Neural cell (in vitro differentiated cells): ENCODE measurements around the gene ENOX1.

ENCODE experiments used
- EP300 ChIP-seq: fragments of 450-650 bp; conservative IDR thresholded peaks from 2 replicates; pipeline ENCODE4 v1.6.1; 2014; ENCODE audit warnings: antibody characterized with exemption, mild to moderate bottlenecking, moderate library complexity; ENCODE audit not compliant: poor library complexity, severe bottlenecking
- EZH2 ChIP-seq: fragments of 200-600, 300-800 bp; shearing (Covaris generic), sonication (generic); IDR thresholded peaks from 2 replicates; pipeline ENCODE4 v1.6.1; 2014; ENCODE audit warnings: antibody characterized with exemption, low read length, borderline replicate concordance, mild to moderate bottlenecking; ENCODE audit not compliant: insufficient read depth, poor library complexity, severe bottlenecking
- MXI1 ChIP-seq: fragments of 450-650 bp; conservative IDR thresholded peaks from 2 replicates; pipeline ENCODE4 v1.6.1; 2014; ENCODE audit warnings: antibody characterized with exemption, mild to moderate bottlenecking; ENCODE audit not compliant: poor library complexity, severe bottlenecking
- POLR2AphosphoS5 ChIP-seq: IDR thresholded peaks from 2 replicates; pipeline ENCODE4 v1.6.1; 2012
- RAD21 ChIP-seq: fragments of 450-650 bp; conservative IDR thresholded peaks from 2 replicates; pipeline ENCODE4 v1.6.1; 2014; ENCODE audit warnings: antibody characterized with exemption, mild to moderate bottlenecking, moderate library complexity
- SMC3 ChIP-seq: fragments of 450-650 bp; conservative IDR thresholded peaks from 2 replicates; pipeline ENCODE4 v1.6.1; 2014; ENCODE audit warnings: antibody characterized with exemption, mild to moderate bottlenecking, moderate library complexity; ENCODE audit not compliant: poor library complexity
- TAF1 ChIP-seq: IDR thresholded peaks from 2 replicates; pipeline ENCODE4 v1.6.1; 2012; ENCODE audit warnings: low read depth
- TF ChIP-seq, protein P1 (sequence below): fragments of 450-650 bp; IDR thresholded peaks from 2 replicates; pipeline ENCODE4 v1.5.1; 2014; ENCODE audit warnings: antibody characterized with exemption, mild to moderate bottlenecking, moderate library complexity; ENCODE audit not compliant: poor library complexity, severe bottlenecking
- TF ChIP-seq, protein P2 (sequence below): IDR thresholded peaks from 2 replicates; pipeline ENCODE4 v1.6.1; 2012; ENCODE audit warnings: borderline replicate concordance

DNA sequence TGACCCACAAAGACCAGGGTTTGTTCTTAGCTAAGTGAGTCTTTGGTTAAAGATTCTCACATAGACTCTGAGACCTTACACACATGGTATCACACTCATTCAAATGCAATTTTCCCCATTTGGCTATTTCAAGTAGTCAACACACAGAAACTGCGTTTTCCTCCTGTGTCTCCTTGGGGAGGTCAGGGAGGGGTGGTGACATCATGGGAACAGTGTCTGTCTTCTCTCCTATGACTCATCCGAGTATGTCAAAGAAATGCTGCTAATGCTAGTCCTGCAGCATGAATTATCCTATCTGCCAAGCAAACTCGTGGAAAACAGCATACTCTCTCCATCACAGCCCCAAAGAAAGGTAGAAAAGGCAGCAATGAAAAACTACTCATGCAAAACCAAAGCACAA lies 100.2 kb downstream of the ENOX1 start:
- TF ChIP-seq TAF1 (no peak), MXI1 (no peak), EZH2 (no peak), EP300 (no peak), POLR2AphosphoS5 (no peak), RAD21 (no peak), SMC3 (no peak)
- TF ChIP-seq, protein P1, sequence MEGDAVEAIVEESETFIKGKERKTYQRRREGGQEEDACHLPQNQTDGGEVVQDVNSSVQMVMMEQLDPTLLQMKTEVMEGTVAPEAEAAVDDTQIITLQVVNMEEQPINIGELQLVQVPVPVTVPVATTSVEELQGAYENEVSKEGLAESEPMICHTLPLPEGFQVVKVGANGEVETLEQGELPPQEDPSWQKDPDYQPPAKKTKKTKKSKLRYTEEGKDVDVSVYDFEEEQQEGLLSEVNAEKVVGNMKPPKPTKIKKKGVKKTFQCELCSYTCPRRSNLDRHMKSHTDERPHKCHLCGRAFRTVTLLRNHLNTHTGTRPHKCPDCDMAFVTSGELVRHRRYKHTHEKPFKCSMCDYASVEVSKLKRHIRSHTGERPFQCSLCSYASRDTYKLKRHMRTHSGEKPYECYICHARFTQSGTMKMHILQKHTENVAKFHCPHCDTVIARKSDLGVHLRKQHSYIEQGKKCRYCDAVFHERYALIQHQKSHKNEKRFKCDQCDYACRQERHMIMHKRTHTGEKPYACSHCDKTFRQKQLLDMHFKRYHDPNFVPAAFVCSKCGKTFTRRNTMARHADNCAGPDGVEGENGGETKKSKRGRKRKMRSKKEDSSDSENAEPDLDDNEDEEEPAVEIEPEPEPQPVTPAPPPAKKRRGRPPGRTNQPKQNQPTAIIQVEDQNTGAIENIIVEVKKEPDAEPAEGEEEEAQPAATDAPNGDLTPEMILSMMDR = no peak
- TF ChIP-seq, protein P2, sequence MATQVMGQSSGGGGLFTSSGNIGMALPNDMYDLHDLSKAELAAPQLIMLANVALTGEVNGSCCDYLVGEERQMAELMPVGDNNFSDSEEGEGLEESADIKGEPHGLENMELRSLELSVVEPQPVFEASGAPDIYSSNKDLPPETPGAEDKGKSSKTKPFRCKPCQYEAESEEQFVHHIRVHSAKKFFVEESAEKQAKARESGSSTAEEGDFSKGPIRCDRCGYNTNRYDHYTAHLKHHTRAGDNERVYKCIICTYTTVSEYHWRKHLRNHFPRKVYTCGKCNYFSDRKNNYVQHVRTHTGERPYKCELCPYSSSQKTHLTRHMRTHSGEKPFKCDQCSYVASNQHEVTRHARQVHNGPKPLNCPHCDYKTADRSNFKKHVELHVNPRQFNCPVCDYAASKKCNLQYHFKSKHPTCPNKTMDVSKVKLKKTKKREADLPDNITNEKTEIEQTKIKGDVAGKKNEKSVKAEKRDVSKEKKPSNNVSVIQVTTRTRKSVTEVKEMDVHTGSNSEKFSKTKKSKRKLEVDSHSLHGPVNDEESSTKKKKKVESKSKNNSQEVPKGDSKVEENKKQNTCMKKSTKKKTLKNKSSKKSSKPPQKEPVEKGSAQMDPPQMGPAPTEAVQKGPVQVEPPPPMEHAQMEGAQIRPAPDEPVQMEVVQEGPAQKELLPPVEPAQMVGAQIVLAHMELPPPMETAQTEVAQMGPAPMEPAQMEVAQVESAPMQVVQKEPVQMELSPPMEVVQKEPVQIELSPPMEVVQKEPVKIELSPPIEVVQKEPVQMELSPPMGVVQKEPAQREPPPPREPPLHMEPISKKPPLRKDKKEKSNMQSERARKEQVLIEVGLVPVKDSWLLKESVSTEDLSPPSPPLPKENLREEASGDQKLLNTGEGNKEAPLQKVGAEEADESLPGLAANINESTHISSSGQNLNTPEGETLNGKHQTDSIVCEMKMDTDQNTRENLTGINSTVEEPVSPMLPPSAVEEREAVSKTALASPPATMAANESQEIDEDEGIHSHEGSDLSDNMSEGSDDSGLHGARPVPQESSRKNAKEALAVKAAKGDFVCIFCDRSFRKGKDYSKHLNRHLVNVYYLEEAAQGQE = no peak
